VCaP (cell line): ENCODE measurements around the gene COL13A1.

Experiments
- H3K27ac ChIP-seq: fragments of 450-650 bp; 2 replicates; pipeline ENCODE4 v1.5.1; 2017
- TF ChIP-seq, protein P1 (sequence below): fragments of 450-650 bp; conservative IDR thresholded peaks from 2 replicates; pipeline ENCODE4 v1.5.1; 2017; ENCODE audit warnings: mild to moderate bottlenecking, moderate library complexity

COL13A1 gene

DNA sequence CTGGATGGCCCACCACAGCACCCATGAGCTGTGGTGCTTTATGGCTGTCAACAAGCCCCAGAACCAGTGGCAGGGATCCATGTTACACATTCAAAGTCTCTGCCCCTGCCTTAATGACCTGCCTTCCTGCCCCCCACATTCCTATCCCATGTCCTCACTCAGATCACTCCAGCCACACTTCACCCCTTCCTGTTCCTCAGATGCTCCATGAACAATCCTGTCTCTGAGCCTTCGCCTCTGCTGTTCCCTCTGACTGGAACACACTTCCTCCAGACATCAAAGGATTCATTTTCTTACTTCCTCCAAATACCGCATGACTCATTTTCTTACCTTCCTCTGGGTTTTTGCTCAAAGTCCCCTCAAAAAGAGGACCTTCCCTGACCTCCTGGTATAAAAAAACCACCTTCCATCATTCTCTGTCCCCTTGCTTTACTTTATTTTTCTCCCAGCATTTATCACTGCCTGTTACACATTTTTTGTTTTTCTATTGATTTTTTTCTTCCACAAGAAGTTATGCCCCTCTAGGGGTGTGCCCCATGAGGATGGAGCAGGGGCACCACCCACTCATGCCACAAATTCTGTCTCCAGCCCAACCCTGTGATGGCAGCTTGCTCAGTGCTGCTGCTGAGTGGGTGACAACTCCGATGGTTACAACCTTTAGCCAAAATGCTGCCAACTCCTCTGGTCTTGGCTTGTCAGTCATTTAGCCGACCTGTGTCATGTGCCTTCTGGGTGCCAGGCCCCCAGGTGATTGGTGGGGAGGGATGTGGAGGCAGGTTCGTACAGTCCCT is 18.2 kb downstream of the COL13A1 start:
- H3K27ac ChIP-seq: no peak overlapping the region
- TF ChIP-seq, protein P1, sequence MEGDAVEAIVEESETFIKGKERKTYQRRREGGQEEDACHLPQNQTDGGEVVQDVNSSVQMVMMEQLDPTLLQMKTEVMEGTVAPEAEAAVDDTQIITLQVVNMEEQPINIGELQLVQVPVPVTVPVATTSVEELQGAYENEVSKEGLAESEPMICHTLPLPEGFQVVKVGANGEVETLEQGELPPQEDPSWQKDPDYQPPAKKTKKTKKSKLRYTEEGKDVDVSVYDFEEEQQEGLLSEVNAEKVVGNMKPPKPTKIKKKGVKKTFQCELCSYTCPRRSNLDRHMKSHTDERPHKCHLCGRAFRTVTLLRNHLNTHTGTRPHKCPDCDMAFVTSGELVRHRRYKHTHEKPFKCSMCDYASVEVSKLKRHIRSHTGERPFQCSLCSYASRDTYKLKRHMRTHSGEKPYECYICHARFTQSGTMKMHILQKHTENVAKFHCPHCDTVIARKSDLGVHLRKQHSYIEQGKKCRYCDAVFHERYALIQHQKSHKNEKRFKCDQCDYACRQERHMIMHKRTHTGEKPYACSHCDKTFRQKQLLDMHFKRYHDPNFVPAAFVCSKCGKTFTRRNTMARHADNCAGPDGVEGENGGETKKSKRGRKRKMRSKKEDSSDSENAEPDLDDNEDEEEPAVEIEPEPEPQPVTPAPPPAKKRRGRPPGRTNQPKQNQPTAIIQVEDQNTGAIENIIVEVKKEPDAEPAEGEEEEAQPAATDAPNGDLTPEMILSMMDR: no peak

DNA sequence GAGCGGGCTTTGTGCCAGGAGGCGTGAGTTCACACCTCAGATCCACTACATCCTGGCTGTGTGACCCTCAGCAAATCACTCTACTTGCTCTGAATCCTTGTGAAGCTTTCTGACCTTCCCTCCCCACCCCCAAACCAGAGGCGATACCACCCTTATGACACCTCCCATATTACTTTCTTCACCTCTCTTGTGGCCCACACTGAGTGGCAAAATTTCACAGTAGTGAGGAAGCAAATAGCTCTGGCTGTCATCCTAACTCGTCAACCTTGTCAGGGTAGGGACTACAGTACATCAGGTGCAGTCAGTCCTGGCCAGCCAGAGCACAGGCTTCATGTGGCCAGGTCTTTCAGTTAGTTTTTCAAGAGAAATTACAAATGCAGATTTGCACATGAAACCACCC is 19.1 kb downstream of the COL13A1 start:
- TF ChIP-seq, protein P1: no peak
- H3K27ac ChIP-seq: no peak overlapping the region

DNA sequence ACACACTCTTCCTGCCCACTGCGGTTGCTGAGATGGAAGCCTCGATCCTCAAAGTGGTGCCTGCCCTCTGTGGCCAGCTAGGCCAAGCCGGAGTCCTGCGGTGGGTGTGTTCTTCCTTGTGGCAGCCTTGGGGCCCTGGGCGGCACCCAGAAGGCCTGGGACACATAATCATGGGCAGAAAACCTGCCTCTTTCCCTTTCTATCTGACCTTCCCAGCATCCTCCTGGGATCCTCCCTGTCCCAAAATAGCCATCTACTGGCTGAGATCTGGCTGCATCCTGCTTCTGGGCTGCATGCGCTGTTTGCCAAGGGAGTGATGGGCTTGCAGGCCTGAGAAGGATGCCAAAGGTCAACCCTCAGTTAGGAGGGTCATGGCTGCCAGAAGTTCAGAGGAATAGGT is 23.9 kb downstream of the COL13A1 start:
- TF ChIP-seq, protein P1: no peak

DNA sequence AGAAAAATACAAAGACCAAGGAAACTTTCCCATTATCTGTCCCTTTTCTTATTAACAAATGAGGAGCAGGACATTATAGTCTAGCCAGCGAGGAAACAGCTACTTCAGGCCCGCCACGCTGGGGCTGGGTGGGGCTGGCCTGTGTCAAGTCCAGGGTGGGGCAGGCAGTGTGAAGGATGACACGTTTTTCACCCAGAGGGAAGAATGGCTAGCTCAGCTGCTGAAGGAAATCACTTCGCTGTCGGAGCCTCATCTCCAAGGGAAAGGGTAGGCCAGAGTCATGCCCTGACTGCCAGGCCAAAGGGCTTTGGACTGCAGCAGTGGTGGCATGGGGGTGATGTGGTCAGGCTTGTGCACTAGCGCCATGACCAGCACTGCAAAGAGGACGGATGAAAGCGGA is 24.4 kb downstream of the COL13A1 start:
- no peak overlapping the region for H3K27ac ChIP-seq
- TF ChIP-seq, protein P1: no peak

More for the DNA sequence above, 23.9 kb downstream of the COL13A1 start:
- H3K27ac ChIP-seq: no peak overlapping the region

DNA sequence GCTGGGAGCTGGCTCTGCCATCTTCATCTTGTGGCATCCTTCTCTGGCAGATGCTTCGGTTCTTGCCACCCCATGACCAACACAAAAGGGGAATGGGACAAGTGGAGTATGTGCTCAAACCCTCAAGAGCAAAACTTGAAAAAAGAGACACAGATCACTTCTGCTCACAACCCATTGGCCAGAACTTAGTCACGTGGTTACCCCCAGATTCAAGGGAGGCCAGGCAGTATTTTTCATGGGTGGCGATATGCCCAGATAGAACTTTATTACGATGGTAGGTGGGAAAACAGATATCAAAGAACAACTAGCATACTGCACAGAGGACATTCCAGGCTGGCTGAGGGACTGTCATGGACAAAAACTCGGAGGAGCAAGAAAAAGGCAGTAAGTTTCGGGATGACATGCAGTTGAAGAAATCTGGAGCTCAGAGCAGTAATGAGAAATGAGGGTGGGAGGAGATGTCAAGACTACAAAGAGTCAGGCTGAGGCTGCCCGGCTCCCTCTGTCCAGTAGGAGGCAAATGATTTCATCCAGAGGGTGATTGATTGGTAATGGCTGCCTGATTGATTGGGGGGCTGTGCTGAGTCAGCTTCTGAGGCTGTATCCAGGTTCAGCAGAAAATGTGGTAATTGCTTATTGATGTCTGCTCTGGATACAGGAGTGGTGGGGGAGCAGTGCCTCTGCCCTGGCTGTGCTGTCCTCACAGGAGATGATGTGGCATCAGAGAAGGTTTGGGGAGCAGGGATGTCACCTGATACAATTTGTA is 25.3 kb downstream of the COL13A1 start:
- H3K27ac ChIP-seq: no peak overlapping the region
- TF ChIP-seq, protein P1: no peak

DNA sequence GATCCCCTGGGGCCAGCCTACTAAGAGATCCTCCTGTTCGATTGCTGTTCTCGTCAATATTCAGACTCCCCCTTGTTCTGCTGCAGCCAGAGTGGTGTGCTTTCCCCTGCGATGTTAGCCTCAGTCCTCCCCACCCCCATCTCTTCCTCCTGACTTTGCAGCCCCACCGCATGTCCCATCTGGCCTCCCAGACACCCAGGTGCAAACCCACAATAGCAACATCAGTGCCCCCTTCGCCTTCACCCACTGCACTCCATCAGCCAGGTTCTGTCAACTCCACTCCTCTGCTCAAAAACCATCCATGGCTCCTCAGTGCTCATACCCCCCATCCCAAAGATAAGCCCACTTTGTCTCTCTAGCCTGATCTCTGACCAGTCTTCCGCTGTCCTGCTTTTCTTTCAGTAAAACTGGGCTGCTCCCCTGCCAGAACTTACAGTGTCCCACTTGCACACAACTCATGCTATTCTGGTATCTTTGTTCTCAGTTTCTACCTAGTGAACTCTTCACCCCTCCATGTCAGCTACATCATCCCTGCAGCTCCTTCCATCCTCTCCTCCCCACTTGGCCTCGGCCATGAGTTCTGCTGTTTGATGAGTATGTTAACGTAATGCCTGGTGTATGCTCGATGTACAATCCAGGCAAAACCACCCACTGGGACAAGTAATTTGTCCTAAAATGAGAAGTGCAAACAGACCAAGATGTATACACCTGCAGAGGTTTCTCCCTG is 26.6 kb downstream of the COL13A1 start:
- TF ChIP-seq, protein P1: no peak
- H3K27ac ChIP-seq: no peak overlapping the region

DNA sequence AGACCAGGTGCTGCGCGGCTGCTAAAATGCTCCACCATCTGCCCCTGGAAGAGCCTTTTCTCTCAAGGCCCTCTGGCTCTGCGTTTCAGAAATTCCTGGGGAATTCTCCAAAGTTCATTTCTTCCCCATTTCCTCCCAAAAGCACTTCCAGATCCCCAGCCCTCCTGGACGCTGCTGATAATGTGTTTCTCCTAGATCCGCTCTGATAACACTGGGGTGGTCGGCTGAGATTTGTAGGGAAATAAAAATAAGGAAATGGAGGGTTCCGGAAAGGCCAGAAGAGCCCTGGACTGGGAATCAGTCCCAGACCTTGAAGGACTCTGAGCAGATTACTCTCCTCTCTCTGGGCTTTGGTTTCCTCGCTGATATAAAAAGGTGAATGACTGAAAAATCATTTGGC is 28.1 kb downstream of the COL13A1 start:
- TF ChIP-seq, protein P1: no peak
- no peak overlapping the region for H3K27ac ChIP-seq
